ENCODE results near the gene ATXN2.

Gene ATXN2

DNA sequence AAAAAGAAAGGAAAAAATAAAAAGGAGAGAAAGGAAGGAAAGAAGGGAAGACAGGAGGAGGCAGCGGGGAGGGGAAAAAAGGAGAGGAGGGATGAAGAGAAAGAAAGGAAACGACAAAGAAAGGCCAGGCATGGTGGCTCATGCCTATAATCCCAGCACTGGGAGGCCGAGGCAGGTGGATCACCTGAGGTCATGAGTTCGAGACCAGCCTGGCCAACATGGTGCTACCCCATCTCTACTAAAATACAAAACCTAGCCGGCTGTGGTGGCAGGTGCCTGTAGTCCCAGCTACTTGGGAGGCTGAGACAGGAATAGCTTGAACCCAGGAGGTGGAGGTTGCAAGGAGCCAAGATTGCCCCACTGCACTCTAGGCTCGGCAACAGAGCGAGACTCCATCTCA, 18.4 kb downstream of the ATXN2 start:
- no peak for DNase-seq
- H3K27me3 ChIP-seq (ENCODE audit: insufficient read depth, low read depth, severe bottlenecking) = no peaks in the 10 kb centered on the region
- no peak overlapping the region for H3K27ac ChIP-seq
- TF ChIP-seq, protein P1, sequence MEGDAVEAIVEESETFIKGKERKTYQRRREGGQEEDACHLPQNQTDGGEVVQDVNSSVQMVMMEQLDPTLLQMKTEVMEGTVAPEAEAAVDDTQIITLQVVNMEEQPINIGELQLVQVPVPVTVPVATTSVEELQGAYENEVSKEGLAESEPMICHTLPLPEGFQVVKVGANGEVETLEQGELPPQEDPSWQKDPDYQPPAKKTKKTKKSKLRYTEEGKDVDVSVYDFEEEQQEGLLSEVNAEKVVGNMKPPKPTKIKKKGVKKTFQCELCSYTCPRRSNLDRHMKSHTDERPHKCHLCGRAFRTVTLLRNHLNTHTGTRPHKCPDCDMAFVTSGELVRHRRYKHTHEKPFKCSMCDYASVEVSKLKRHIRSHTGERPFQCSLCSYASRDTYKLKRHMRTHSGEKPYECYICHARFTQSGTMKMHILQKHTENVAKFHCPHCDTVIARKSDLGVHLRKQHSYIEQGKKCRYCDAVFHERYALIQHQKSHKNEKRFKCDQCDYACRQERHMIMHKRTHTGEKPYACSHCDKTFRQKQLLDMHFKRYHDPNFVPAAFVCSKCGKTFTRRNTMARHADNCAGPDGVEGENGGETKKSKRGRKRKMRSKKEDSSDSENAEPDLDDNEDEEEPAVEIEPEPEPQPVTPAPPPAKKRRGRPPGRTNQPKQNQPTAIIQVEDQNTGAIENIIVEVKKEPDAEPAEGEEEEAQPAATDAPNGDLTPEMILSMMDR (IDR thresholded peaks at IDR 0.05; ENCODE audit: low read depth, low read length) = no peak
- no peaks in the 10 kb centered on the region for H3K9me3 ChIP-seq (ENCODE audit: severe bottlenecking)
- peaks cover 6% of the 10 kb centered on the region for H3K36me3 ChIP-seq
- H3K4me3 ChIP-seq (ENCODE audit: low read depth, low read length) = no peak overlapping the region

DNA sequence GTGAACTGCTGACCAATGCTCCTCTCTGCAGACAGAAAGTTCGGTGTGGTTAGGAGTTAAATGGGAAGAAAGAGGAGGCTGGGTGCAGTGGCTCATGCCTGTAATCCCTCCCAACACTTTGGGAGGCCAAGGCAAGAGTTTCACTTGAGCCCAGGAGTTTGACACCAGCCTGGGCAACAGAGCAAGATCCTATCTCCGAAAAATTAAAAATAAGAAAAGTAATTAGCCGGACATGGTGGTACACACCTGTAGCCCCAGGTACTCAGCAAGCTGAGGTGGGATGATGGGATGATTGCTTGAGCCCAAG, 19.0 kb downstream of the ATXN2 start:
- no peak overlapping the region for H3K4me3 ChIP-seq (ENCODE audit: low read depth, low read length)
- H3K9me3 ChIP-seq (ENCODE audit: severe bottlenecking) = no peaks in the 10 kb centered on the region
- no peaks in the 10 kb centered on the region for H3K27me3 ChIP-seq (ENCODE audit: insufficient read depth, low read depth, severe bottlenecking)
- DNase-seq = no peak
- TF ChIP-seq, protein P1 (IDR thresholded peaks at IDR 0.05; ENCODE audit: low read depth, low read length) = no peak
- H3K36me3 ChIP-seq = peaks cover 6% of the 10 kb centered on the region
- no peak overlapping the region for H3K27ac ChIP-seq

DNA sequence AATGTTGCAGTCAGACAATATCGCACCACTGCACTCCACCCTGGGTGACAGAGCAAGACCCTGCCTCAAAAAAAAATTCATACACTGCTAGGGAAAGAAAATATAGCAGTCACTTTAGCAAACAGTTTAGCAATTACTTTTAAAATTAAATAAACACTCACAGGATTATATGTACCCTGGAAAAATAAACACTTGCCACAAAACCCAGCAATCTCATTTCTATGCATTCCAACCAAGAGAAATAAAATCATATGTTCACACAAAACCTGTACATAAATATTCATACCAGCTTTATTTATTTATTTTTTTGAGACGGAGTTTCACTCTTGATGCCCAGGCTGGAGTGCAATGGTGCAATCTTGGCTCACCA, 20.2 kb downstream of the ATXN2 start:
- Histone ChIP-seq H3K36me3 (peaks cover 6% of the 10 kb centered on the region), H3K27me3 (ENCODE audit: insufficient read depth, low read depth, severe bottlenecking) (no peaks in the 10 kb centered on the region), H3K27ac (no peak overlapping the region), H3K9me3 (ENCODE audit: severe bottlenecking) (no peaks in the 10 kb centered on the region), H3K4me3 (ENCODE audit: low read depth, low read length) (no peak overlapping the region)
- no peak for DNase-seq
- TF ChIP-seq, protein P1 (IDR thresholded peaks at IDR 0.05; ENCODE audit: low read depth, low read length) = no peak

DNA sequence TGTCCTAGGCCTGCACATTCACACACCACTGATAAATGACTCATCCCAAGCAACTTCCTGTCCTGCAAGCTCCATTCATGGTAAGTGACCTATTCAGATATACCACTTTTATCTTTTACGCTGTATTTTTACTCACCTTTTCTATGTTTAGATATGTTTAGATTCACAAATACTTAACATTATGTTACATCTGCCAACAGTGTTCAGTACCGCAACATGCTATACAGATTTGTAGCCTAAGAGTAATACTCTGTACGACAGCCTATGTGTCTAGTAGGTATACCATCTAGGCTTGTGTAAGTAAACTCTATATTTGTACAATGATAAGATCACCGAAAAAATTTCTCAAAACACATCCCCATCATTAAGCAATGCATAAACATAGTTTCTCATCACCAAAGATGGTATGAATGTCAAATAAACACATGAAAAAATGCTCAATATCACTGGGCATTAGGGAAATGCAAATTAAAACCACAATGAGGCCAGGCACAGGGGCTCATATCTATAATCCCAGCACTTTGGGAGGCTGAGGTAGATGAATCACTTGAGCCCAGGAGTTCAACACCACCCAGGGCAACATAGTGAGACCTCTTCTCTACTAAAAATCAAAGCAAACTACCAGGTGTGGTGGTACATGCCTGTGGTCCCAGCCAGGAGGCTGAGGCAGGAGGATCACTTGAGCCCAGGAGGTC, 20.7 kb downstream of the ATXN2 start:
- no peak for DNase-seq
- TF ChIP-seq, protein P1 (IDR thresholded peaks at IDR 0.05; ENCODE audit: low read depth, low read length) = no peak
- H3K27ac ChIP-seq = no peak overlapping the region
- no peaks in the 10 kb centered on the region for H3K27me3 ChIP-seq (ENCODE audit: insufficient read depth, low read depth, severe bottlenecking)
- H3K36me3 ChIP-seq = peaks cover 6% of the 10 kb centered on the region
- no peaks in the 10 kb centered on the region for H3K9me3 ChIP-seq (ENCODE audit: severe bottlenecking)
- H3K4me3 ChIP-seq (ENCODE audit: low read depth, low read length) = no peak overlapping the region

DNA sequence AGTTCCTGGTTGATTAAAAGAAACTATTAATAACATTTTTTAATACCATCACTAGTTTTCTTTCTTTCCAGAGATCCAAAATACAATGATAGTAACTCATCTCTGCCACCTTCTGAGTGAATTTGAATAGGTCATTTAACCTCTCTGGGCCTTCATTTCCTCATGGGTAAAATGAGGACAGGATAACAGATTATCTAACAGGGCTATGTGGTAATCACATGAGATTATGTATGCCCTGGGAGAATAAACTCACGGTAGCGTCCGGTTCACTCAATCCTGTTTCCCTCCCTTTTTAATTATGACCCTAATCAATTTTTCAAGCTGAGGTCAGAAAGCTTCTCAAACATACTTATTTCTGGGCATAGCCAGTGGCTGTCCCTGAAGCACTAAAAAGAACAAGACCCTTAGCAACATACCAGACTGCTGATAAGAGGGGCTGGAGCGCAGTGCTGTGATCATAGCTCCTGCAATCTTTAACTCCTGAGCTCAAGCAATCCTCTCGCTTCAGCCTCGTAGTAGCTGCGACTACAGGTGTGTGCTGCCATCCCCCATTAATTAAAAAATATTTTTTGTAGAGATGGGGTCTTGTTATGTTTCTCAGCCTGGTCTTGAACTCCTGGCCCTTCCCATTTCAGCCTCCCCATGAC, 24.2 kb downstream of the ATXN2 start:
- H3K9me3 ChIP-seq (ENCODE audit: severe bottlenecking) = no peaks in the 10 kb centered on the region
- TF ChIP-seq, protein P1 (IDR thresholded peaks at IDR 0.05; ENCODE audit: low read depth, low read length) = no peak
- H3K4me3 ChIP-seq (ENCODE audit: low read depth, low read length) = no peak overlapping the region
- H3K27ac ChIP-seq = no peak overlapping the region
- DNase-seq = no peak
- H3K36me3 ChIP-seq = peaks cover 3% of the 10 kb centered on the region
- H3K27me3 ChIP-seq (ENCODE audit: insufficient read depth, low read depth, severe bottlenecking) = no peaks in the 10 kb centered on the region

DNA sequence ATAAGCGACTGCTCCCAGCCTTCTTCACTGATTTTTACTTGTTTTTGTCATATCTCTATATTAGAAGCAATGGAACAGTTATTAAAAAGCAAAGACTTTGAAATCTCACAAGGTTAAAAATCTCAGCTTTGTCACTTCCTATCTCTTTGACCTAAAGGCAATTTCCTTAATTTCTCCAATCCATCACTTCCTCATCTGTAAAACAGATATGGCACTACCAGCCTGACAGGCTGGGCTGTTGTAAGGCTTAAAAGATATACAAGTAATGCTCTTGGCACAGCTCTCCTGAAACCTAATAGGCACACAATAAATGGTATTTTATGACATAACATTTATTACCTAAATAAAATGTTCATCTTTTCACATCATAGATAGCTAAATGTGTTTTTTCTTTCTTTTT, 25.6 kb downstream of the ATXN2 start:
- no peak for DNase-seq
- Histone ChIP-seq H3K9me3 (ENCODE audit: severe bottlenecking) (no peaks in the 10 kb centered on the region), H3K27ac (no peak overlapping the region)

More for the DNA sequence above, 25.6 kb downstream of the ATXN2 start:
- no peaks in the 10 kb centered on the region; the same call in 1 of the 2 replicates for H3K36me3 ChIP-seq
- TF ChIP-seq, protein P1 (IDR thresholded peaks at IDR 0.05; ENCODE audit: low read depth, low read length) = no peak
- no peaks in the 10 kb centered on the region for H3K27me3 ChIP-seq (ENCODE audit: insufficient read depth, low read depth, severe bottlenecking)
- no peak overlapping the region for H3K4me3 ChIP-seq (ENCODE audit: low read depth, low read length)
